KOPT-K1 (cell line): ENCODE results near the gene DCTN1.

Experiments used
- H3K27ac ChIP-seq: fragments of 200-600 bp; sonication (generic); 2 replicates; pipeline ENCODE4 v1.5.1; 2016; ENCODE audit warnings: antibody characterized with exemption, mild to moderate bottlenecking, low read depth, low read length; ENCODE audit not compliant: poor library complexity, severe bottlenecking
- H3K36me3 ChIP-seq: fragments of 200-600 bp; sonication (generic); 2 replicates; pipeline ENCODE4 v1.5.1; 2017; ENCODE audit warnings: antibody characterized with exemption, mild to moderate bottlenecking, low read length, moderate library complexity; ENCODE audit not compliant: insufficient read depth
- H3K9me3 ChIP-seq: fragments of 200-600 bp; sonication (generic); 2 replicates; pipeline ENCODE4 v1.5.1; 2017; ENCODE audit warnings: antibody characterized with exemption, low read length, mild to moderate bottlenecking; ENCODE audit not compliant: insufficient read depth, poor library complexity, severe bottlenecking

DCTN1 gene

GRCh38 chr2:74332550-74333174 lies 47.4 kb downstream of the DCTN1 start:
- Histone ChIP-seq H3K27ac (no peak overlapping the region), H3K36me3 (no peaks in the 10 kb centered on the region), H3K9me3 (no peaks in the 10 kb centered on the region)

- Histone ChIP-seq H3K36me3 (no peaks in the 10 kb centered on the region), H3K9me3 (no peaks in the 10 kb centered on the region), H3K27ac (no peak overlapping the region)
Measured at GRCh38 chr2:74328573-74328972, 51.5 kb downstream of the DCTN1 start.

- Histone ChIP-seq H3K36me3 (no peaks in the 10 kb centered on the region), H3K9me3 (no peaks in the 10 kb centered on the region), H3K27ac (no peak overlapping the region)
Measured at GRCh38 chr2:74328074-74328473, 52.0 kb downstream of the DCTN1 start.

GRCh38 chr2:74327627-74328026 lies 52.5 kb downstream of the DCTN1 start:
- Histone ChIP-seq H3K36me3 (no peaks in the 10 kb centered on the region), H3K27ac (no peak overlapping the region), H3K9me3 (no peaks in the 10 kb centered on the region)

- Histone ChIP-seq H3K27ac (no peak overlapping the region), H3K36me3 (no peaks in the 10 kb centered on the region), H3K9me3 (no peaks in the 10 kb centered on the region)
Measured at GRCh38 chr2:74327199-74327598, 52.9 kb downstream of the DCTN1 start.

GRCh38 chr2:74325815-74326214 lies 54.3 kb downstream of the DCTN1 start:
- Histone ChIP-seq H3K9me3 (no peaks in the 10 kb centered on the region), H3K27ac (no peak overlapping the region), H3K36me3 (no peaks in the 10 kb centered on the region)

GRCh38 chr2:74321737-74322136 lies 58.4 kb downstream of the DCTN1 start:
- Histone ChIP-seq H3K36me3 (no peaks in the 10 kb centered on the region), H3K9me3 (no peaks in the 10 kb centered on the region), H3K27ac (no peak overlapping the region)

- no peaks in the 10 kb centered on the region for H3K36me3 ChIP-seq
- no peak overlapping the region for H3K27ac ChIP-seq
- no peaks in the 10 kb centered on the region for H3K9me3 ChIP-seq
Measured at GRCh38 chr2:74317701-74318100, 62.4 kb downstream of the DCTN1 start.

- H3K9me3 ChIP-seq: no peaks in the 10 kb centered on the region
- H3K27ac ChIP-seq: no peak overlapping the region
- H3K36me3 ChIP-seq: no peaks in the 10 kb centered on the region
Measured at GRCh38 chr2:74316627-74317295, 63.4 kb downstream of the DCTN1 start.

GRCh38 chr2:74314107-74314506 lies 66.0 kb downstream of the DCTN1 start:
- H3K36me3 ChIP-seq: no peaks in the 10 kb centered on the region
- H3K9me3 ChIP-seq: no peaks in the 10 kb centered on the region
- no peak overlapping the region for H3K27ac ChIP-seq

GRCh38 chr2:74313497-74313896 lies 66.6 kb downstream of the DCTN1 start:
- no peaks in the 10 kb centered on the region for H3K36me3 ChIP-seq
- no peaks in the 10 kb centered on the region for H3K9me3 ChIP-seq
- H3K27ac ChIP-seq: no peak overlapping the region

- Histone ChIP-seq H3K9me3 (no peaks in the 10 kb centered on the region), H3K36me3 (no peaks in the 10 kb centered on the region), H3K27ac (no peak overlapping the region)
Measured at GRCh38 chr2:74312913-74313312, 67.2 kb downstream of the DCTN1 start.
